ENCODE results near the gene EPB41L4B.
"Not testable (repeated sequence)": the region's sequence is repeated elsewhere in the genome, so short reads cannot be mapped to it uniquely, and the experiment has no call there.

The EPB41L4B gene

DNA sequence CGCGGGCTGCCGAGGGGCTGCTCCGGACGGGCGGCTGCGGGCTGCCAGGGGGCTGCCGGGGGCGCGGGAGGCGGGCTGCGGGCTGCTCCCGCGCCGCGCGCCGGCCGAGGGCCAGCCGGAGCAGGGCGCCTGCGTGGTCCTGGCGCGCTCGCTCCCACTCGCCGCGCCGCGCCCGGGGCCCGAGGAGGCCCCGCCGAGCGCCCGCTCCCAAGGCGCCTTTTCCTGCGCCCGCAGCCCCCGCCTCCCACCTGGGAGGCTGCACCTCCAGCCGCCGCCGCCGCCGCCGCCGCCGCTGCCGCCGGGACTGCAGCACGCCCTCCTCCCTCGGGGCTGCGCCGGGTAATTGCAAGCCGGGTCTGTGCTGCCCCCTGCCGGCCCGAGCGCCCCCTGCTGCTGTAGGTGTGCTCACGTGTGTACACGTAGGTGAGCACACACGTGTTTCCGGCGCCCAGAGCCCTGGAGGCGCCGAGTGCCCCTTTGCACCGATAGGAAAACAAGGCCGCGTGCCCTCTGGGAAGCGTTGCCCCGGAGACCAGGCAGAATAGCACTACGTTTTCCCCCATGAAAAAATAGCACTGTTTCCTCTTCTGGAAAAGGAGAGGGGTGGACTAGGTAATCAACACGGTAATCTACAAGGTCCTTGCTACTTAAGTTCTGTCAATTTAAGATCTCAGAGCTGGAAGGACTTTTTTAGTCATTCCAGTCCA lies at the start of gene EPB41L4B:
Gene EPB41L4B, minus strand, starts transcription at position 318 of the 707 bp plus-strand sequence. CDS start 613 bp downstream, outside the sequence.
- no peak for FAIRE-seq

DNA sequence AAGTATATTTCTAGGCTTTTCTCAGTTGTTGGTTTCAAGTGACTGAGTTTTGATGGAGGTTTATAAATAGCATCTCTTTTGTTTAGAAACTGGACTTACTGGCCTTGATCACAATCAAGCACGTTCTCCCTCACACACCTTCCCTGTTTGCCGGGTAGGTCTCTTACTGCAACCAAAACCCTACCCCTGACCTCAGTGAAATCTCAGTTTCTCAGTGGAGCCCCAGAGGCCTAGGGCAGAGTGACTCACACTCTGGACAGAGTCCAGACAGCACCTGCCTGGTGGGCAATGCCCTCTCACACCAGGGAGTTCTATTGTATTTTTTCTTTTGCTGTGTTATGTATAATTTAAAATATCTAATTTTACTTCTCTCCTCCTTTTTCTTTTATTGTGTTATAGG lies 48.4 kb upstream of the EPB41L4B start:
- FAIRE-seq: no peak

GRCh38 chr9:109360771-109361170 lies 39.9 kb upstream of the EPB41L4B start:
- FAIRE-seq: no peak

- FAIRE-seq: not testable (repeated sequence)
These were observed 38.2 kb upstream of the EPB41L4B start for GRCh38 chr9:109358968-109359603.

DNA sequence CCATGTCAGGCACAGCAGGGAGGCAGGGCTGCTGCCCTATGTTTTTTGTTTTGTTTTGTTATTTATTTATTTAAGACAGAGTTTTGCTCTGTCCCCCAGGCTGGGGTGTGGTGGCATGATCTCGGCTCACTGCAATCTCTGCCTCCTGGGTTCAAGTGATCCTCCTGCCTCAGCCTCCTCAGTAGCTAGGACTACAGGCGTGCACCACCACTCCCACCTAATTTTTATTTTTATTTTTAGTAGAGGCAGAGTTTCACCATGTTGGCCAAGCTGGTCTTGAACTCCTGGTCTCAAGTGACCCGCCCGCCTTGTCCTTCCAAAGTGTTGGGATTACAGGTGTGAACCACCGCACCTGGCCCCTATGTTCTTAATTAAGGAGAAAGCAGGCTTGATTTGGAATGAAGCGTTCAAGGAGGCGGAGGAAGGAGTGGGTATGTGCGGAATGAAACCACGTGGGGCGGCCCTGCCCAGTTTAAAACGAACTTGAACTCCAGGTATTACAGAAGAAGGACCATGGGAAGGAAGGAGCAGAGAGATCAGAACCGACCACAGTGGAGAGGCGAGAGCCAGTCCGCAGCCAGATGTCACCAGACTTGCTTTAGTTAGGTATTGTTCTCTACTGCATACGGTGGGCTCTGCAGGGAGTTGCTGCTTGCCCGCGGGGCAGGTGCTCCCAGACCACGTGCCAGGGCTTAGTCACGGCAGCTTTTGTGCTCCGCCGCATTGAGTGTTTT lies 34.9 kb upstream of the EPB41L4B start:
- FAIRE-seq: no peak

GRCh38 chr9:109354190-109354589 lies 33.3 kb upstream of the EPB41L4B start:
- FAIRE-seq: no peak

GRCh38 chr9:109351032-109351431 lies 30.2 kb upstream of the EPB41L4B start:
- FAIRE-seq: no peak

DNA sequence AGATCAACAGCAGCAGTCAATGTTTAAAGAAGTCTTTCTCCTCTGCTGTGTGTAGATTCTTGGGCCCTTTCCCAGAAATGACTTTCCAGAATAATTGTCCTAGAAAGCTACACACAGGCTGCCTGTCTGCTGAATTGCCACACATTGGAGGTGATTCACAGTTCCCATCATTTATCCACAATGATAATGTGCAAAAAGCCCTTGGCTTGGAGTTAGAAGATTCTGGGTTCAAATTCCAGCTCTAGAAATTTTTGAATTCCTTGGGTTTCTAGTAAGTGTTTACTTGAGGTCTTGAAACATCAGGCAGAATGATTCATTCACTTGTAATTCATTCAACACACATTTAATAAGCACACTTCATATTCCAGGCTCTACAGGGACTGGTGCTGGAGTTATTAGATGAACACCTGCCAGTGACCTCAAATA lies 28.6 kb upstream of the EPB41L4B start:
- FAIRE-seq: no peak

GRCh38 chr9:109346904-109347303 lies 26.0 kb upstream of the EPB41L4B start:
- FAIRE-seq: no peak

DNA sequence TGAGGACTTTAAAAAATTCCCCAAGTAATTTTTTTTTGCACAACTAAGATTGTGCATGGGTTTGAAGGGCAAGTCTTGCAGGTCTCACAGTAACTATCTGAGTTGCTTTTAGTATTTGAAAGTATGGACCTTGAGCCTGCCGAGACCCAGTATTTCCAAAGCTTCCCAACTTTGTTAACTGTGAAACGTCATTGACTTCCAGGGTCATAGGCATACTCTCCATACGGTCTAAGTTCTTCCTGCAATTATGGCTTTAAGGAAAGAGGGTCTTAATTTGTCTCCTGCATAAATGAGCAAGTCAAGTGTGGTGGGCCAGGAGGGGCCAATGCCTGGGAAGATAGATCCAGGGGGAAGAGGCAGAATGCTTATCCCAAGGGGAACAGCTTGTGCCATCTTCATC lies 24.0 kb upstream of the EPB41L4B start:
- FAIRE-seq: no peak

DNA sequence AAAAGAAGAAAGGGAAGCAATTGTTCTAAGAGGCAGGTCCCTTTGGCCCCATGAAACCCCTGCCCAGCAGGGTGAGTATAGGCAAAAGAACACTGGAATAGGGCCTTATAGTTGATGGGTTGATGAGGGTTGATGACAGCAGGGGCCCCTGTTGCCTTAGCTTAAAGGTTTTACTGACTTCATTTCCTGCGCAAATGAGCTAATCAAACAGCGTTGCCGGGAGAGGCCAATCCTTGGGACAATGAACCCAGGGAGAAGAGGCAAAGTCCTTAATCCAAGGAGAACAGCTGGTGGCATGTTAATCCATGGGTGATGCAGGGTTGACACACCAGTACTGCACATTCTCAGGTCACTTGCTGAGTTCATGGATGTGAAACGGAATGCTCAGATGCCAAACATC lies 22.0 kb upstream of the EPB41L4B start:
- no peak for FAIRE-seq

- FAIRE-seq: no peak
These were observed 20.7 kb upstream of the EPB41L4B start for GRCh38 chr9:109341561-109341960.

DNA sequence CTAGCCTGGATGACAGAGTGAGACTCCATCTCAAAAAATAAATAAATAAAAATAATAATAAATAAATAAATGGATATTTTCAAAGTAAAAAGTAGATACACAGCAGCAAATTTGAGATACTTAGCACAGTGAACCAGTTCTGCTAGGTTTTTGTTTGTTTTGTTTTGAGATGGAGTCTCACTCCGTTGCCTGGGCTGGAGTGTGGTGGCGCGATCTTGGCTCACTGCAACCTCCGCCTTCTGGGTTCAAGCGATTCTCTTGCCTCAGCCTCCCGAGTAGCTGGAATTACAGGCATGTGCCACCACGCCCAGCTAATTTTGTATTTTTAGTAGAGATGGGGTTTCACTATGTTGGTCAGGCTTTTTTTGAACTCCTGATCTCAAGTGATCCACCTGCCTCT lies 20.1 kb upstream of the EPB41L4B start:
- not testable (repeated sequence) for FAIRE-seq

- no peak for FAIRE-seq
These were observed 15.6 kb upstream of the EPB41L4B start for GRCh38 chr9:109336409-109336808.

DNA sequence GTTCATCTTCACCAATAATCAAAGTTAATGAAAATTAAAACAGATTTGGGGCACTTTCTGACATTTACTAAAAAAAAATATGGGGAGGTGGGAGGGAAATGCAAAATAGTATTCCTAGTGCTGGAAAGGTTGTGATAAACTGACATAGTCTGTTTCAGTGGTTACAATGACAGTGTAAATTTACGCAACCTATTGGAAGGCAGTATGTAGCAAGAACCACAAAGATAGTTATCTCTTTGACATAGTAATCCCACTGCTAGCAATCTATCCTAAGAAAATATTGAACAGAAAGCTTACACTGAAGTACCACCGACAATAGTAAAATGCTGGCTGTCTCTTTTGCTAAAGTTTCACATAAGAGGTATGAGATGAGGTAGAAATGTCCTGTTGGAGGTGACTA lies 15.1 kb upstream of the EPB41L4B start:
- no peak for FAIRE-seq

DNA sequence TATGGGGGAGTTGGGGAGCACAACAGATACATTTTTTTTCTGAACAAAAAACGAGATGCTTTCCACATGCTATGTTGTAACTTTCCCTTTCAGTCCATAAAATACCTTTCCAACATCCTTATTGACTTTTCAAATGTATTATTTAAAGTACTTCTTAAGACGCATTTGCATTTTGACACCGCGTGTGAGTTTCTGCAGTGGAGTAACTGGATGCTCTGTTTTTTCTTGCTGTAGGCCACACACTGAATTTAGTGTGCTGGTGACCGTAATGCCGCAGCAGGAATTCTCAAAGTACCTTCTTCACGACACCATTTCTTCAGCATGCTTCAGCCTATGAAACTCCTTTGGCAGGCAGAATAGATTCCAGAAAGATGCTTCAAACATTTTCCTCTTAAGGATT lies 14.3 kb upstream of the EPB41L4B start:
- no peak for FAIRE-seq

DNA sequence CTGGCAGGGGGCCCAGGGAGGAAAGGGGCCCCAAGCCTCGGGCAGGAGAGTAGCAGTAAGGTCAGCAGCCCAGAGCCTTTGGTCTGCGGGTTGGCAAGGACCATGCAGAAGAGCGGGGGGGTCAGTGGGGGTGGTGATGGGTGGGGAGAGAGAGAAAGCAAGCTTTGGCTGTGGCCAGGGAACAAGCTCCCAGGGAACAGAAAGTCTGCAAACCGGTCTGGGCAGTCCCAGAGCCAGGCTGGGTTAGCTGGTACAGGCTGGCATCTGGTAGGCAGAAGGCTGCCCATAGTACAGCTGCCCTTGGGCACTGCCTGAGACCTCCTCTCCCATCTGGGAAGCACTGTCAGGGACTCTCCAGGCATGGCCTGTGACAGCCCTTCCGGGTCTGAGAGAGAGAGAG lies 10.5 kb upstream of the EPB41L4B start:
- no peak for FAIRE-seq

DNA sequence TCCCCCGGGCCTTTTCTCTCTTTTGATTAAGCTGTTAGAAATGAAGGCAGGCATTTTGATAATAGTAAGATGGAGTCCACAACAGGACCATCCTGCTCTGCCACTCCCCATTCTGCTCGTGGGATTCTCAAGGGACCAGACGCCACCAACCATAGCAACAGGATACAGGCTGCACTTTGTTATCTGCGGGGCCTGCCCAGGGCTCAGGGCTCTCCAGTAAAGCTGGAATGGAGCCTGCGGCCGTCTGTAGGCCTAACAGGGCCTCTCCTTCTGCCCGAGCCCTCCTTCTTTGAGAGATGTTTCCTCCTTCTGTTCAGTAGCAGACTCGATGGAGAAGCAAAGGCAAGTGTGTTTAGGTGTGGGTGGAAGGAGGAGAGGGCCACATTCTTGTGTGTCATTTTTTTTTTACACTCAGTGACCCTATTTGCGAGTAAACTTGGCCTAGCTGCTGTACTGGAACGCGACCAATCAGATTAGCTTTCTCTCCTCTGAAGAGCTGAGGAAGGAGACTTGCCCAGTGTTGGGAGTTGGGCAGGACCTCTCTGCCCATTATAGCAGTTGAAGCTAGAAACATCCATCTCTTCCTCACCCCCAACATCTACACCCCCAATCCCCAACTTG lies 8.9 kb upstream of the EPB41L4B start:
- FAIRE-seq: no peak

DNA sequence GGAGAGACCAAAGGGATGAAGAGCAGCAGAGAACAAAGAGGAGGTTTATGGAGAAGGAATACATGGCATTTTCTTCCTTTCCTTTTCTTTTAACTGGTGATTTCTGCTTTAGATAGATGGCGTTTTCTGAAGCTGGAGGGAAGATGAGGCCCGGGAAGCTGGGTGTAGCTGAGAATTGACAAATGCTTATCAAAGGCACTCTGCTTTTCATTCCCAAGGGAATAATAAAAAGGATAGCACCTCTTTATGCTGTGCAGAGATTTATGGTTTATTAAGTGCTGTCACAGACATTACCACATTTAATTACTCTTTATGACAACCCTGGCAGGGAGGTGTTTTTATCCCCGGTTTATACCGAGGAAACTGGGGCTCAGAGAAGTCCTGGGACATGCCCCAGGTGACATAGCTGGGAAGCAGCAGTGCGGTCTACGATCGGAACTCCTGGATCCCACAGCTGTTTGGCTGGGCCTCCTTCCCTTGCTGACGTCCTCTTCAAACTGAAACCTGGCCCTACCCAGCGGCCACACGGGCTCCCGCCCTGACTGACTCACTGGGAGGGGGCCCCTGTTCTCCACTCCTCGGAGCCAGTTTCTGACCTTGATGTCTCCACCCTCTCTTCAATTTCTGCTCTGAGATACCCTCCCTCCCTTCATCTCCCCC lies 8.2 kb upstream of the EPB41L4B start:
- FAIRE-seq: no peak

DNA sequence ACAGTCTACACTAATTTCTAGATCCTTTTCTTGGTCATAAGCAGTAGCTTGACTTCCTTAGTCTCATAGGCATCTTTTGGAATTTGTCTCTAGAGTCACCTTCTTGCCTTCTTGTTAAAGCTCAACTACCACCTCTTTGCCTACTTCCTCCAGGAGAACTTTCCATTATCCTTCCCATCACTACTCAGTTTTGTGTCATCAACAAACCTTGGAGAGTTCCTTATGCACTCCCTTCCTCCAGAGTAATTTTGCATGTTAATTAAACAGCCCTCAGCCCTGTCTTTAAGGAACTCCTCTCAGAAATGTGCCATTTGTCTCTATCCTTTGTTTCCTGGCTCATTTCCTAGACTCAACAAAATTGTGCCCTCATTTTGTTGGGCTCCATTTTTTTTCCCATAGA lies 4.2 kb upstream of the EPB41L4B start:
- no peak for FAIRE-seq

DNA sequence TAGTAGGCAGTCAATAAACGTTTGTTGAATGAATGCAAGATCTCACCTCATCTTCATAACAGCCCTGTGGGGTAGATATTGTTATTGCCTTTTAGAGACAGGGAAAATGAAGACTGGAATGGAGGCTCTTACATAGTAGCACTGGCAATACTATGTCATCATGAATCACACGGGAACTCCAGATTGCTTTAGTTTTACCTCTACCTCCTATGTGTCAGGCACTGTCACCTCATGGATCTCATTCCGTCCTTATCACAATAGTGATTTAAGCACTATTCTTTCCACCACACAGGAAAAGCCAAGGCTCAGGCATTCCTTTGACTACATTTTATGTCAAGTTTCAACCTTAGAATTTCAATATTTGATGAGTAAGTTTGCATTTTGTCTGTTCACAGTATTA lies 2.9 kb upstream of the EPB41L4B start:
- no peak for FAIRE-seq

- FAIRE-seq: no peak
These were observed 868 bp upstream of the EPB41L4B start for GRCh38 chr9:109321727-109322126.

- no peak for FAIRE-seq
These were observed 523 bp downstream of the EPB41L4B start for GRCh38 chr9:109320331-109320741.

All from TTC549 (cell line).